ENCODE data around the gene RAD21L1.

Gene RAD21L1

DNA sequence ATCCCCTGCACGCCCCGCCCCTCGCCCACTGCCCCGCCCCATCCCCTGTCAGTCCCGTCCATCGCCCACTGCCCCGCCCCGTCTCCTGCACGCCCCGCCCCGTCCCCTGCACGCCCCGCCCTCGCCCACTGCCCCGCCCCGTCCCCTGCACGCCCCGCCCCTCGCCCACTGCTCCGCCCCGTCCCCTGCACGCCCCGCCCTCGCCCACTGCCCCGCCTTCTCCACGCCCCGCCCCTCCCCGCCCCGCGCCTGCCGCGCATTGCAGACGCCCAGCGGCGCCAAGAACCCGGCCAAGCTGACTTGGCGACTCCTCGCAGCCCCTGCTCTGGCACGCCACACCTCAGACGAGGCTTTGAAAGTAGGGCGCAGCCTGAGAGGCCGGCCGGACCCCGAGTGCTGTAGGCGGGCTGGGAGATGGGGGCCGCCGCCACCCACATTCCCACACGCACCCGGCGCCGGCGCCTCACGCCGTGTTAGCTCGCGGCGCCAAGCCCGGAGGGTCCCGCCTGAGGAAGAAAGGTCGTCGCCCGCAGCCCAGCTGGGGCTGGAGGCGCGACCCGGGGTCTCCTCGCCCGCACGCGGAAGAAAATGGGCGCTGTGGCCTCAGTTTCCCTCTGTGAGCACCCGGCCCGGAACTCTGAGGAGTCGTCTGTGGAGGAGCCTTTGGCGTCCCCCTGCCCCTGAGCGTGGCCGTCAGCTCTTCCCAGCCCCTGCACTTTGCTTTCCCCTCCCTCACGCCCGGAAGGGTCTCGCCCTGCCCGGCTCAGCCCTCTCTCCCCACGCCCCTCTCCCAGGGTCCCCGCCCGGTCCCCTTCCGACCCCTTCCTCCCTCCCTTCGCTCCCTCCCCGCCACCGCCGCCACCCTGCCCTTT lies at the start of gene RAD21L1:
Gene RAD21L1 (plus strand): TSS at position 262 of the 872 bp plus-strand sequence. CDS start 2,410 bp downstream, outside the sequence.
- no peak for TF ChIP-seq CTCF (IDR thresholded peaks at IDR 0.05; ENCODE audit: control extremely low read depth, extremely low read depth, low read depth, missing control alignments)
- POLR2A ChIA-PET = no interaction called here
- DNase-seq (ENCODE audit: extremely low spot score) = peak; percentile 95
- CTCF ChIA-PET = interaction anchor here (2.4 kb wide), 1 partner anchor 13 kb away, joined by 9 read pairs; no protein-coding TSS in a partner anchor

DNA sequence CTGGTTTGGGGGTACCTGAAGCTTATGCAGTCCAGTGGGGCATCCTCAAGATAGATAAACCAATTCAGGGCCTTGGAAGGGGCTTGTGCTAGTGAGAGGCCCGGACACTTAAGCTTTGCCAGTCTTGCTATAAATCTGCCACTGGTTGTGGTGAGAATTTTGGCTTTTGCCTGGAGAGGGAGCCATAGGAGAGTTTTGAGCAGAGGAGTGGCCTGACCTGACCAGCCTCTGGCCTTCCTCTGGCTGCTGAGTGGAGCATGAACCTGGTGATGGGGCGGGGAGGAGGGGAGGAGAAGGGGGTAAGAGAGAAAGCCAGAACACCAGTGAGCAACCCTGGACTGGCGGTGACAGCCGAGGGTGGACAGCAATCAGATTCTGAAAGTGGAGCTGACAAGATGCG lies 48.2 kb upstream of the RAD21L1 start:
- no peak for DNase-seq (ENCODE audit: extremely low spot score)
- TF ChIP-seq CTCF (IDR thresholded peaks at IDR 0.05; ENCODE audit: control extremely low read depth, extremely low read depth, low read depth, missing control alignments) = no peak
- CTCF ChIA-PET = no interaction called here
- POLR2A ChIA-PET = no interaction called here

GRCh38 chr20:1178103-1178502 lies 47.7 kb upstream of the RAD21L1 start:
- POLR2A ChIA-PET = no interaction called here
- CTCF ChIA-PET = no interaction called here
- no peak for TF ChIP-seq CTCF (IDR thresholded peaks at IDR 0.05; ENCODE audit: control extremely low read depth, extremely low read depth, low read depth, missing control alignments)
- no peak for DNase-seq (ENCODE audit: extremely low spot score)

GRCh38 chr20:1178623-1179022 lies 47.2 kb upstream of the RAD21L1 start:
- POLR2A ChIA-PET = no interaction called here
- DNase-seq (ENCODE audit: extremely low spot score) = no peak
- TF ChIP-seq CTCF (IDR thresholded peaks at IDR 0.05; ENCODE audit: control extremely low read depth, extremely low read depth, low read depth, missing control alignments) = no peak
- CTCF ChIA-PET = interaction anchor here (0.7 to 0.9 kb wide), 2 partner anchors 18 to 222 kb away, joined by 3 read pairs; no protein-coding TSS in a partner anchor

- POLR2A ChIA-PET = no interaction called here
- CTCF ChIA-PET = interaction anchor here (0.6 to 2.0 kb wide), 3 partner anchors 14 to 210 kb away, joined by 3 to 4 read pairs (median 4); no protein-coding TSS in a partner anchor
- TF ChIP-seq CTCF (IDR thresholded peaks at IDR 0.05; ENCODE audit: control extremely low read depth, extremely low read depth, low read depth, missing control alignments) = no peak
- no peak for DNase-seq (ENCODE audit: extremely low spot score)
These were observed 44.9 kb upstream of the RAD21L1 start for GRCh38 chr20:1180949-1181348.

- ChIA-PET POLR2A (no interaction called here), CTCF (no interaction called here)
- TF ChIP-seq CTCF (IDR thresholded peaks at IDR 0.05; ENCODE audit: control extremely low read depth, extremely low read depth, low read depth, missing control alignments) = no peak
- no peak for DNase-seq (ENCODE audit: extremely low spot score)
These were observed 43.7 kb upstream of the RAD21L1 start for GRCh38 chr20:1182106-1182505.
